OCI-LY3 (cell line): ENCODE results near the gene TNNT3.

Source experiments
- EZH2phosphoT487 ChIP-seq: fragments of 200-600 bp; shearing (Covaris generic); IDR thresholded peaks from 2 replicates; pipeline ENCODE4 v1.6.1; 2018; ENCODE audit warnings: antibody characterized with exemption, mixed run types, low read depth
- TF ChIP-seq, protein P1 (sequence below): fragments of 200-600, 300-600 bp; sonication (generic); IDR thresholded peaks from 2 replicates; pipeline ENCODE4 v1.5.1; 2014; ENCODE audit warnings: antibody characterized with exemption, low read length, low read depth

DNA sequence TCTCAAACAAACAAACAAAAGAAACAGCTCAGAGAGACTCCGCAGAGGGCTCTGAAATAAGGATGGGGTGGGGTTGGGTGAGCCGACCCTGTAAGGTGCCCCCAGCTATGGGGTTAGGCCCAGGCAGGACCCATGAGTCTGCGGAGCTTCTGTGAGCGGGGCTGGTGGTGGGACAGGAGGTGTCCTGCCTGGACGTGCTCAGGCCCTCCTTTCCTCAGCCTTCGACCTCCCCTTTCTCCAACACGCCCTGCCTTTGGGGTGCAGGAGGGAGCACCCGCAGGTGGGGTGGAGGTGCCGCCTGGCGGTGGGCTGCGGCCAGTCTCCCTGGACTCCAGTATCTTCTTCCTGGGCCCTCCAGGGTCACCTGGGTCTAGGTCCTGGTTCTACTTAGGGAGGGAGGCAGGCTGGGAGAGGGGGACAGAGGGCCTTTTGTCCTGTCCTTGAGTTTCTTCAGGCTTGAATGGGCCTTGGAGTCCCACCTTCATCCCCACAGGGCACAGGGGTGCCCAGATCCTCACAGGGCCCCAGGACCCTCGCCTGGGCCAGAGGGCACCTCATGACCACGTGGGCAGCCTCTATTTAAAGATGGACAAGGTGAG lies 40.1 kb upstream of the TNNT3 start:
- TF ChIP-seq, protein P1, sequence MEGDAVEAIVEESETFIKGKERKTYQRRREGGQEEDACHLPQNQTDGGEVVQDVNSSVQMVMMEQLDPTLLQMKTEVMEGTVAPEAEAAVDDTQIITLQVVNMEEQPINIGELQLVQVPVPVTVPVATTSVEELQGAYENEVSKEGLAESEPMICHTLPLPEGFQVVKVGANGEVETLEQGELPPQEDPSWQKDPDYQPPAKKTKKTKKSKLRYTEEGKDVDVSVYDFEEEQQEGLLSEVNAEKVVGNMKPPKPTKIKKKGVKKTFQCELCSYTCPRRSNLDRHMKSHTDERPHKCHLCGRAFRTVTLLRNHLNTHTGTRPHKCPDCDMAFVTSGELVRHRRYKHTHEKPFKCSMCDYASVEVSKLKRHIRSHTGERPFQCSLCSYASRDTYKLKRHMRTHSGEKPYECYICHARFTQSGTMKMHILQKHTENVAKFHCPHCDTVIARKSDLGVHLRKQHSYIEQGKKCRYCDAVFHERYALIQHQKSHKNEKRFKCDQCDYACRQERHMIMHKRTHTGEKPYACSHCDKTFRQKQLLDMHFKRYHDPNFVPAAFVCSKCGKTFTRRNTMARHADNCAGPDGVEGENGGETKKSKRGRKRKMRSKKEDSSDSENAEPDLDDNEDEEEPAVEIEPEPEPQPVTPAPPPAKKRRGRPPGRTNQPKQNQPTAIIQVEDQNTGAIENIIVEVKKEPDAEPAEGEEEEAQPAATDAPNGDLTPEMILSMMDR = no peak
- no peak for TF ChIP-seq EZH2phosphoT487
